GM21825 (cell line): Measurements from ENCODE around the gene FAM13A.

Experiments
- ATAC-seq: cut with Tn5 transposase; IDR thresholded peaks from one replicate; pipeline ENCODE4 v1.9.1; 2021; ENCODE audit warnings: mild to moderate bottlenecking, moderate library complexity; ENCODE audit not compliant: unreplicated experiment

Gene FAM13A

GRCh38 chr4:88792821-88793220 lies 264.2 kb downstream of the FAM13A start:
- no peak for ATAC-seq

- peak; percentile 87 for ATAC-seq
Measured at GRCh38 chr4:88792268-88792781, 264.7 kb downstream of the FAM13A start.

- ATAC-seq: no peak
Measured at GRCh38 chr4:88791274-88791673, 265.7 kb downstream of the FAM13A start.

- no peak for ATAC-seq
Measured at GRCh38 chr4:88788895-88789294, 268.1 kb downstream of the FAM13A start.

- ATAC-seq: no peak
Measured at GRCh38 chr4:88788424-88788823, 268.6 kb downstream of the FAM13A start.

- ATAC-seq: no peak
Measured at GRCh38 chr4:88786011-88786410, 271.0 kb downstream of the FAM13A start.

- ATAC-seq: no peak
Measured at GRCh38 chr4:88780389-88780788, 276.6 kb downstream of the FAM13A start.

- ATAC-seq: no peak
Measured at GRCh38 chr4:88779431-88779830, 277.6 kb downstream of the FAM13A start.

GRCh38 chr4:88775529-88775928 lies 281.5 kb downstream of the FAM13A start:
- ATAC-seq: no peak

GRCh38 chr4:88775026-88775425 lies 282.0 kb downstream of the FAM13A start:
- ATAC-seq: no peak

- no peak for ATAC-seq
Measured at GRCh38 chr4:88771883-88772450, 285.0 kb downstream of the FAM13A start.

GRCh38 chr4:88765729-88766128 lies 291.3 kb downstream of the FAM13A start:
- ATAC-seq: no peak

- no peak for ATAC-seq
Measured at GRCh38 chr4:88763075-88763474, 293.9 kb downstream of the FAM13A start.

- no peak for ATAC-seq
Measured at GRCh38 chr4:88761861-88762523, 295.0 kb downstream of the FAM13A start.

GRCh38 chr4:88761342-88761741 lies 295.6 kb downstream of the FAM13A start:
- ATAC-seq: no peak

- no peak for ATAC-seq
Measured at GRCh38 chr4:88759895-88760290, 297.1 kb downstream of the FAM13A start.

GRCh38 chr4:88759039-88759894 lies 297.7 kb downstream of the FAM13A start:
- no peak for ATAC-seq

GRCh38 chr4:88758264-88758663 lies 298.7 kb downstream of the FAM13A start:
- ATAC-seq: no peak

- ATAC-seq: no peak
Measured at GRCh38 chr4:88757776-88758175, 299.2 kb downstream of the FAM13A start.

- ATAC-seq: no peak
Measured at GRCh38 chr4:88757067-88757466, 299.9 kb downstream of the FAM13A start.

- no peak for ATAC-seq
Measured at GRCh38 chr4:88756149-88756548, 300.8 kb downstream of the FAM13A start.

- no peak for ATAC-seq
Measured at GRCh38 chr4:88755454-88755853, 301.5 kb downstream of the FAM13A start.
